Measurements from ENCODE around the gene N4BP2L1. TPM values are rescaled to one million over a fixed set of nuclear protein-coding genes. Genes with fewer than 3 reads are reported as not detected.

N4BP2L1 gene
- total and polyA plus RNA-seq, 2 of the 8 experiments (the other 6 are each of a cell fraction or from before 2014, with no cell fraction given): 1.3 to 3.1 TPM

DNA sequence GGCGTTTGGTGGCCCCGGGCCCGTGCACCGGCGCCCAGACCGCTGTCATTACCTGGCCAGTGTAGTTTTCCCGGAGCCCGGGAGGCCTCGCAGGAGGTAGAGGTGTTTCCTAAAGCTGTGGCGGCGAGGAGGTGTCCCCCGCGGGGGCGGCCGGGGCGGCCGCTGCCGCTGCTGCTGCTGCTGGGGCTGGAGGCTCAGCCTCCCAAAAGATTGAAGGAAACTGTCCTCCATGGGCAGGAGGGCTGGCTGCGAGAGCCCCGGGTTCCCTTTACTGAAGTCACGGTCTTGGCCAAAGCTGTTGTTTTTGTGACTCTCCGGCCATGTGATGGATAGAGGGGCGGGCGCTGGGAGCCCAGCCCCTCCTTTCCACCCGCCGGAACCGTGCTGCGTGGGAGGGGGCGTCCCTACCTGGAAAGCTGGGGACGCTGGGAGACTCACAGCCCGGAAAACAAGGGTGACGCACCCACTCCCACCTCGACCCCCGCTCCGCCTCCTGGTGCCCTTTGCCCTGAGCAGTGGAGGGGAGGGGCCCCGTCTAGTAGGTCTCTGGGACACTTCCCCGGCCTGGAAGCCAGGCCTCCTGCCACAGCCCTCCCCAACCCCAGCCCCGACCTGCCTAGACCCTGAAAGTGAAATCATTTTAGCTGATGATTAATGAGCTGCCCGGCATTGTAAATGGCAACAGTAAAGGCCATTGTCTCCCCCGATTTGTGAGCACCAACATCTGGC lies at the start of gene N4BP2L1 (continued):
- TF ChIP-seq, protein P1, sequence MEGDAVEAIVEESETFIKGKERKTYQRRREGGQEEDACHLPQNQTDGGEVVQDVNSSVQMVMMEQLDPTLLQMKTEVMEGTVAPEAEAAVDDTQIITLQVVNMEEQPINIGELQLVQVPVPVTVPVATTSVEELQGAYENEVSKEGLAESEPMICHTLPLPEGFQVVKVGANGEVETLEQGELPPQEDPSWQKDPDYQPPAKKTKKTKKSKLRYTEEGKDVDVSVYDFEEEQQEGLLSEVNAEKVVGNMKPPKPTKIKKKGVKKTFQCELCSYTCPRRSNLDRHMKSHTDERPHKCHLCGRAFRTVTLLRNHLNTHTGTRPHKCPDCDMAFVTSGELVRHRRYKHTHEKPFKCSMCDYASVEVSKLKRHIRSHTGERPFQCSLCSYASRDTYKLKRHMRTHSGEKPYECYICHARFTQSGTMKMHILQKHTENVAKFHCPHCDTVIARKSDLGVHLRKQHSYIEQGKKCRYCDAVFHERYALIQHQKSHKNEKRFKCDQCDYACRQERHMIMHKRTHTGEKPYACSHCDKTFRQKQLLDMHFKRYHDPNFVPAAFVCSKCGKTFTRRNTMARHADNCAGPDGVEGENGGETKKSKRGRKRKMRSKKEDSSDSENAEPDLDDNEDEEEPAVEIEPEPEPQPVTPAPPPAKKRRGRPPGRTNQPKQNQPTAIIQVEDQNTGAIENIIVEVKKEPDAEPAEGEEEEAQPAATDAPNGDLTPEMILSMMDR (IDR thresholded peaks at IDR 0.05; ENCODE audit: control extremely low read depth in 1 of 3, insufficient read depth in 1 of 3, low read depth in 1 of 3, low read length in 3 of 3): no peak
- TF ChIP-seq CHD2 (IDR thresholded peaks at IDR 0.05; ENCODE audit: low read length) (no peak), GTF2F1 (IDR thresholded peaks at IDR 0.05; ENCODE audit: borderline replicate concordance, low read depth, low read length) (no peak), MAFK (IDR thresholded peaks at IDR 0.05; ENCODE audit: low read depth, low read length) (no peak), TBP (IDR thresholded peaks at IDR 0.05; ENCODE audit: low read depth, low read length) (0 out of 2 replicates have a peak, but pooled peaks have one; percentile 24), POLR2A (IDR thresholded peaks at IDR 0.05; ENCODE audit: control extremely low read depth in 1 of 2, low read depth in 2 of 2, low read length in 2 of 2) (peak in 1 of 2 experiments; percentile 28; a peak in 1 of 3 replicates), KDM4A (IDR thresholded peaks at IDR 0.05; ENCODE audit: low read depth, low read length, severe bottlenecking) (peak; percentile 68), HDAC2 (IDR thresholded peaks at IDR 0.05; ENCODE audit: borderline replicate concordance in 1 of 2, low read depth in 2 of 2, low read length in 2 of 2) (peak in 1 of 2 experiments; percentile 25; a peak in 1 of 4 replicates), TAF1 (IDR thresholded peaks at IDR 0.05; ENCODE audit: low read depth, low read length) (peak; percentile 15; the same call in 1 of the 2 replicates), KDM5A (IDR thresholded peaks at IDR 0.05; ENCODE audit: low read length) (no peak), KDM1A (IDR thresholded peaks at IDR 0.05; ENCODE audit: borderline replicate concordance, low read length) (no peak)
- TF ChIP-seq, protein P2, sequence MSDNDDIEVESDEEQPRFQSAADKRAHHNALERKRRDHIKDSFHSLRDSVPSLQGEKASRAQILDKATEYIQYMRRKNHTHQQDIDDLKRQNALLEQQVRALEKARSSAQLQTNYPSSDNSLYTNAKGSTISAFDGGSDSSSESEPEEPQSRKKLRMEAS (IDR thresholded peaks at IDR 0.05): peak; percentile 52; the same call in 1 of the 2 replicates

All from H1 (cell line).